ENCODE data around the gene ILKAP. TPM values are rescaled to one million over a fixed set of nuclear protein-coding genes. Genes with fewer than 3 reads are reported as not detected.

The ILKAP gene
- total RNA-seq, 1 donor from 2014 or later, result 40.5 TPM

- DNase-seq (ENCODE audit: low spot score), result no peak
Measured at GRCh38 chr2:238124488-238125126, 78.9 kb downstream of the ILKAP start.

- no peak for DNase-seq (ENCODE audit: low spot score)
Measured at GRCh38 chr2:238123991-238124470, 79.5 kb downstream of the ILKAP start.

GRCh38 chr2:238123218-238123971 is 80.1 kb downstream of the ILKAP start:
- DNase-seq (ENCODE audit: low spot score), result no peak

GRCh38 chr2:238122287-238123217 is 80.9 kb downstream of the ILKAP start:
- no peak for DNase-seq (ENCODE audit: low spot score)

- no peak for DNase-seq (ENCODE audit: low spot score)
Measured at GRCh38 chr2:238121511-238122286, 81.8 kb downstream of the ILKAP start.

- DNase-seq (ENCODE audit: low spot score), result no peak
Measured at GRCh38 chr2:238120463-238121298, 82.8 kb downstream of the ILKAP start.

Other genes starting within 250 kb of the ILKAP start
- gene UBE2F, start 236.7 kb downstream of the ILKAP start, total RNA-seq, result 48.5 TPM
- gene SCLY, start 142.7 kb downstream of the ILKAP start, total RNA-seq, result 29.1 TPM
- 0.49 TPM for gene ESPNL, start 103.4 kb downstream of the ILKAP start, total RNA-seq
- 2.0 TPM for gene KLHL30, start 65.0 kb downstream of the ILKAP start, total RNA-seq
- gene ERFE, start 44.7 kb downstream of the ILKAP start, total RNA-seq, result 0.35 TPM
- gene HES6, start 36.3 kb upstream of the ILKAP start, total RNA-seq, result 18.0 TPM
- 29.8 TPM for gene PER2, start 84.9 kb upstream of the ILKAP start, total RNA-seq
- gene TRAF3IP1, start 116.8 kb upstream of the ILKAP start, total RNA-seq, result 25.6 TPM
- 24.9 TPM for gene ASB1, start 223.2 kb upstream of the ILKAP start, total RNA-seq

All from mucosa of gallbladder (tissue), 1 donor.